RWPE1 (cell line): Measurements from ENCODE around the gene ZNF48.
"Not testable (repeated sequence)": the region's sequence is repeated elsewhere in the genome, so short reads cannot be mapped to it uniquely, and the experiment has no call there.

Experiments
- CTCF ChIA-PET: fragments of 350-600 bp; sonication (Branson Sonifier 250); formaldehyde crosslinking; extraction: SDS; loops from one replicate; lab custom pipeline; 2021; lab: Yijun Ruan, JAX
- POLR2A ChIA-PET: fragments of 400-600 bp; formaldehyde crosslinking; extraction: SDS; loops from one replicate; lab custom pipeline; 2020; ENCODE audit warnings: antibody characterized with exemption; ENCODE audit not compliant: low non-redundant PET; lab: Yijun Ruan, JAX
- DNase-seq: peaks from one replicate; pipeline ENCODE4 v3.0.0; 2012; ENCODE audit warnings: low spot score
- H3K27ac ChIP-seq: fragments of 450-650 bp; 2 replicates; pipeline ENCODE4 v1.5.1; 2017
- TF ChIP-seq, protein P1 (sequence below): fragments of 450-650 bp; conservative IDR thresholded peaks from 2 replicates; pipeline ENCODE4 v1.5.1; 2017; ENCODE audit warnings: low read depth, mild to moderate bottlenecking

The ZNF48 gene

DNA sequence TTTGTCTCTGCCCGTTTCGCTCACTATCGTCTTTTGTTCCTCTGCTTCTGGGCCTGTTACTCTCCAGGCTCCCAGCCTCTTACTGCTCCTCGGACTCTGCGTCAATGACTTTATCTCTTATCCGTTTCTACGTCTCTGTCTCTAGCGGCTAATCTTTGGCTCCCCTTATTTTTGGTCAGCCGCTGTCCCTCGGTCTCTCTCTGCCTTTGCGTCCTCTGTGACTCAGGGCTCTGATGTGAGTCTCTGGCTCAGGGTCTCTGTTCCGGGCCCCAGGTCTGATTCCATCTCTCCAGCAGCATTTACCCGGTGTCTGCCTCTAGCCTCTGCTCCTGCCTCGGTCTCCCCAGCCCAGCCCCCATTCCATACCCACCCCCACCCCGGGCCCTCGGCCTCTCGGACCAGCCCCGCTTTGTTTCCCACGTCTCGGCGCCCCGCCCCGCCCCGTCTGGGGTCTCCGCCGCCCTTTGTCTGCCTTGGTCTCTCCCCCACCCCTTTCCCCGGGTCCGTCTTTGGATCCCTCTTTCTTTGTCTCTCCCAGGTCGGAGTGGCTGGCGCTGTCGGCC is 547 bp upstream of the ZNF48 start:
- POLR2A ChIA-PET = no interaction called here
- no peak for DNase-seq
- CTCF ChIA-PET = interaction anchor here (0.6 to 1.5 kb wide), 4 partner anchors 15 to 234 kb away, joined by 3 to 4 read pairs (median 4); no protein-coding TSS in a partner anchor
- H3K27ac ChIP-seq = peak overlapping the region; percentile 78
- TF ChIP-seq, protein P1, sequence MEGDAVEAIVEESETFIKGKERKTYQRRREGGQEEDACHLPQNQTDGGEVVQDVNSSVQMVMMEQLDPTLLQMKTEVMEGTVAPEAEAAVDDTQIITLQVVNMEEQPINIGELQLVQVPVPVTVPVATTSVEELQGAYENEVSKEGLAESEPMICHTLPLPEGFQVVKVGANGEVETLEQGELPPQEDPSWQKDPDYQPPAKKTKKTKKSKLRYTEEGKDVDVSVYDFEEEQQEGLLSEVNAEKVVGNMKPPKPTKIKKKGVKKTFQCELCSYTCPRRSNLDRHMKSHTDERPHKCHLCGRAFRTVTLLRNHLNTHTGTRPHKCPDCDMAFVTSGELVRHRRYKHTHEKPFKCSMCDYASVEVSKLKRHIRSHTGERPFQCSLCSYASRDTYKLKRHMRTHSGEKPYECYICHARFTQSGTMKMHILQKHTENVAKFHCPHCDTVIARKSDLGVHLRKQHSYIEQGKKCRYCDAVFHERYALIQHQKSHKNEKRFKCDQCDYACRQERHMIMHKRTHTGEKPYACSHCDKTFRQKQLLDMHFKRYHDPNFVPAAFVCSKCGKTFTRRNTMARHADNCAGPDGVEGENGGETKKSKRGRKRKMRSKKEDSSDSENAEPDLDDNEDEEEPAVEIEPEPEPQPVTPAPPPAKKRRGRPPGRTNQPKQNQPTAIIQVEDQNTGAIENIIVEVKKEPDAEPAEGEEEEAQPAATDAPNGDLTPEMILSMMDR = no peak

DNA sequence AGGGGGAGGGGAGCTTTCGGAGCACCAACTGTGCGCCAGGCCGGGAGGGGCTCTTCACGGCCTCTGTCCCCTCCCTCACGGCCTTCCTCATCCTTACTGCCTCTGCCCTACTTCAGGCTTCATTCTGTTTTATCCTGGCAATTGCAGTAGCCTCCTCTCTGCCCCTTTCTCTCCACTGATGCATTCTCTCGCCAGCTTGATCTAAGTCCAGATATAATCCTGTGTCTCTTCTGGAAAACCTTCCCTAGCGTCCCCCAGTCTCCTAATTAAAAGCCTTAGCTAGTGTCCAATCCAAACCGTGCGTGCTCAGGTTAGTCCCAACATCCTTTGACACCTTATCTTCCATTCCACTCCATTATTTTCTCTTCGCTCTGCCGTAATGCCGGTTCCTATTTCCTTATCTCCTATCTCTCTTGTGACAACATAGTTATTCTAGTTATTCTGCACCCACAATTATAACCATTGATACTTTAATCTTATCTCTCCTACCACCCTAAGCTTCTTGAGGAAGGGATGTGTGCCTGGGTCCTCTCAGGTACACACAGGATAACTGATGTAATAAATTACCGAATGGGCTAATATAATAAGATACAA is 869 bp downstream of the ZNF48 start:
- ChIA-PET POLR2A (interaction anchor here (0.5 to 1.2 kb wide), 2 partner anchors 14 to 18 kb away, joined by 4 to 5 read pairs; no protein-coding TSS in a partner anchor), CTCF (interaction anchor here (0.6 to 1.5 kb wide), 5 partner anchors 18 to 1281 kb away, joined by 3 to 4 read pairs (median 3); no protein-coding TSS in a partner anchor)
- TF ChIP-seq, protein P1 = no peak
- no peak for DNase-seq
- peak overlapping the region; percentile 78 for H3K27ac ChIP-seq

DNA sequence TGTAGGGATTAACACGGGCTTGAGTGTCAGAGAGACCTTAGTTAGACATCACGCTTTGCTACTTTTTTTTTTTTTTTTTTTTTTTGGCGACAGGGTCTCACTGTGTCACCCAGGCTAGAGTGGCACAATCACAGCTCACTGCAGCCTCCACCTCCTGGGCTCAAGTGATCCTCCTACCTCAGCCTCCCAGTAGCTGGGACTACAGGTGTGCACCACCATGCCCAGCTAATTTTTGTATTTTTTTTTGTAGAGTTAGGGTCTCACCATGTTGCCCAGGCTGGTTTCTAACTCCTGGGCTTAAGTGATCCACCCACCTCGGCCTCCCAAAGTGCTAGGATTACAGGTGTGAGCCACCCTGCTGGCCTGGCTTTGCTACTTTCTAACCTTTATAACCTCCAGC is 1.4 kb downstream of the ZNF48 start:
- CTCF ChIA-PET, DNase-seq, H3K27ac ChIP-seq, POLR2A ChIA-PET: not testable (repeated sequence)

DNA sequence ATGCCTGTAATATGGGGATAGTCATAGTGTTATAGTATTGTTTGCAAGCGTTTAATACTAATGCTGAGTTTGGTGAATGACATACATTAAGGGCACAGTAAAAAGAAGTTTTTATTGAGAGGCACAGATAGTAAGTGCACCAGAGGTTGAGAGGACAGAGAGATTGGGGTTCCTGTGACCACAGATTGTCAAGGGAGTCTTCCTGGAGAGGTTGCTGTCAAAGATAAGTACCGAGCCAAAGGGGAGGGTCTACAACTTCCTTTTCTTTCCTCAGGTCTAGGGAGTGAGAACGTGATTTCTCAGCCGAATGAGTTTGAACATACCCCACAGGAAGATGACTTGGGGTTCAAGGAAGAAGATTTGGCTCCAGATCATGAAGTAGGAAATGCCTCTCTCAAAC is 1.8 kb downstream of the ZNF48 start:
- ChIA-PET CTCF (no interaction called here), POLR2A (no interaction called here)
- TF ChIP-seq, protein P1 = no peak
- peak overlapping the region; percentile 96 for H3K27ac ChIP-seq
- DNase-seq = no peak

DNA sequence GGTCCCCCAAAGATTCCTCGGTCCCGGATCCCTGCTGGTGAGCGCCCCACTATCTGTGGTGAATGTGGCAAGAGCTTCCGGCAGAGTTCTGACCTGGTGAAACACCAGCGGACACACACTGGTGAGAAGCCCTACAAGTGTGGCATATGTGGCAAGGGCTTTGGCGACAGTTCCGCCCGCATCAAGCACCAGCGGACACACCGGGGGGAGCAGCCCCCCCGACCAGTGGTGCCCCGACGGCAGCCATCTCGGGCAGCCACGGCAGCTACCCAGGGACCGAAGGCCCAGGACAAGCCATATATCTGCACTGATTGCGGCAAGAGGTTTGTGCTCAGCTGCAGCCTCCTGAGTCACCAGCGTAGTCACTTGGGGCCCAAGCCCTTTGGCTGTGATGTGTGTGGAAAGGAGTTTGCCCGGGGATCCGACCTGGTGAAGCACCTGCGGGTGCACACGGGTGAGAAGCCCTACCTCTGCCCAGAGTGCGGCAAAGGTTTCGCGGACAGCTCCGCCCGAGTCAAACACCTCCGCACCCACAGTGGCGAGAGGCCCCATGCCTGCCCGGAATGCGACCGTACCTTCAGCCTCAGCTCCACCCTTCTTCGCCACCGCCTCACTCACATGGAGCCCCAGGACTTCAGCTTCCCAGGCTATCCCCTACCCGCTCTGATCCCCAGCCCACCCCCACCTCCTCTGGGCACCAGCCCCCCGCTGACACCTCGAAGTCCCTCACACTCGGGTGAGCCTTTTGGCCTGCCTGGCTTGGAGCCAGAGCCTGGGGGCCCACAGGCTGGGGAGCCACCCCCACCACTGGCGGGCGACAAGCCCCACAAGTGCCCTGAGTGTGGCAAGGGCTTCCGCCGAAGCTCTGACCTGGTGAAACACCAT is 2.8 kb downstream of the ZNF48 start:
- no peak for DNase-seq
- TF ChIP-seq, protein P1 = no peak
- ChIA-PET CTCF (no interaction called here), POLR2A (no interaction called here)
- H3K27ac ChIP-seq = peak overlapping the region; percentile 96

DNA sequence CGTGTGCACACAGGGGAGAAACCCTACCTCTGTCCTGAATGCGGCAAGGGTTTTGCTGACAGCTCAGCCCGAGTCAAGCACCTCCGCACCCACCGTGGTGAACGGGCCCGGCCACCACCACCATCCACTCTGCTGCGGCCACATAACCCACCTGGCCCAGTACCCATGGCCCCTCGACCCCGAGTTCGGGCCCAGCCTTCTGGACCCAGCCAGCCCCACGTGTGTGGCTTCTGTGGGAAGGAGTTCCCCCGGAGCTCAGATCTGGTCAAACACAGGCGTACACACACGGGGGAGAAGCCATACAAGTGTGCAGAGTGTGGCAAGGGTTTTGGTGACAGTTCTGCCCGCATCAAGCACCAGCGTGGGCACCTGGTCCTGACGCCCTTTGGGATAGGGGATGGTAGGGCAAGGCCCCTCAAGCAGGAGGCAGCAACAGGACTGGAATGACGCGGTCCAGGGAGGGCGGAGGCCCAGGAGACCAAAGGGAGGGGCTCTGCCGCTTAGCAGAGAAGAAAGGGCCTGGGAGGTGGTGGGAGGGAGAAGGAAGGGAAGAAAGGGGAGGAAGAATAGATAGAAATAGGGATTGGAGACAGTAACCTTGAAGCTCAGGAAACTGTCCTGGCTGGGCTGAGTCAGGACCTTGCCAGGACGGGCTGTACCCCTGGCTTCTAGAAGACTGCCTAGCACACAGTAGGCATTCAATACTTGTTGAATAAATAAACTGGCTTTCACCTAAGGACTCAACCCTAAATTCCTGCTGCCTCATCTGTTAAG is 3.6 kb downstream of the ZNF48 start:
- CTCF ChIA-PET = no interaction called here
- no peak for DNase-seq
- POLR2A ChIA-PET = no interaction called here
- TF ChIP-seq, protein P1 = no peak
- H3K27ac ChIP-seq = peak overlapping the region; percentile 96
